H1 (cell line): ENCODE measurements around the gene NOG. TPM values are rescaled to one million over a fixed set of nuclear protein-coding genes. Genes with fewer than 3 reads are reported as not detected.

Source experiments
- CHD7 ChIP-seq: fragments of 300-600 bp; sonication (generic); IDR thresholded peaks from 2 replicates; pipeline ENCODE4 v1.7.1; 2012; ENCODE audit warnings: low read length, moderate library complexity, mild to moderate bottlenecking, inconsistent platforms; ENCODE audit not compliant: insufficient replicate concordance
- CREB1 ChIP-seq: IDR thresholded peaks from 2 replicates; pipeline ENCODE4 v1.6.1; 2012; ENCODE audit warnings: inconsistent platforms
- EZH2 ChIP-seq: fragments of 200-600 bp; sonication (generic); IDR thresholded peaks from 2 replicates; pipeline ENCODE4 v1.7.1; 2012; ENCODE audit warnings: low read depth, mild to moderate bottlenecking, moderate library complexity, low read length, inconsistent platforms; ENCODE audit not compliant: severe bottlenecking
- KDM1A ChIP-seq: fragments of 200-600, 300-600 bp; sonication (generic); IDR thresholded peaks from 2 replicates; pipeline ENCODE4 v1.7.1; 2016; ENCODE audit warnings: mild to moderate bottlenecking, low read length, borderline replicate concordance
- KDM4A ChIP-seq: IDR thresholded peaks from one replicate; pipeline ENCODE4 v1.7.1; 2012; ENCODE audit warnings: low read depth, mild to moderate bottlenecking, moderate library complexity, low read length, inconsistent platforms; ENCODE audit not compliant: severe bottlenecking
- RBBP5 ChIP-seq: IDR thresholded peaks from 2 replicates; pipeline ENCODE4 v1.7.1; 2012; ENCODE audit warnings: low read depth, mild to moderate bottlenecking, inconsistent platforms, low read length, moderate library complexity, borderline replicate concordance
- RNF2 ChIP-seq: fragments of 200-900, 300-1000 bp; sonication (generic); IDR thresholded peaks from 2 replicates; pipeline ENCODE4 v1.7.1; 2016; ENCODE audit warnings: borderline replicate concordance, low read depth, mild to moderate bottlenecking, antibody characterized with exemption, low read length; ENCODE audit not compliant: poor library complexity, severe bottlenecking; ENCODE audit errors: missing control alignments
- SIRT6 ChIP-seq: IDR thresholded peaks from one replicate; pipeline ENCODE4 v1.7.1; 2012; ENCODE audit warnings: low read length, inconsistent platforms
- SP4 ChIP-seq: IDR thresholded peaks from 2 replicates; pipeline ENCODE4 v1.6.1; 2012; ENCODE audit warnings: low read length, inconsistent platforms
- TCF12 ChIP-seq: IDR thresholded peaks from 2 replicates; pipeline ENCODE4 v1.6.1; 2011; ENCODE audit warnings: low read depth, mild to moderate bottlenecking, low read length
- YY1 ChIP-seq: IDR thresholded peaks from 2 replicates; pipeline ENCODE4 v1.6.1; 2011; ENCODE audit warnings: low read depth, mild to moderate bottlenecking, low read length
- polyA plus RNA-seq, 7 experiments: library from polyadenylated mRNA; depleted of rRNA in 3 of 7; stranded (reverse) in 5 of 7; unstranded in 2 of 7; fragments of >200 nt in 5 of 7; fragments of 200-250 nt in 2 of 7; gene quantifications; 1 replicate in 5 of 7; 2 replicates in 1 of 7; 4 replicates in 1 of 7; pipeline versions ENCODE4 v1.2.1 to v1.2.3, GENCODE V29; 2011 to 2013; ENCODE audit warnings: missing spikeins in 2 of 7, mixed read lengths in 2 of 7
- total RNA-seq: library from RNA; stranded (reverse); fragmentation: NEBNext Ultra II Directional; extraction: Animal tissue kit (Norgen Biotek cat#: 25700); gene quantifications from 2 replicates; pipeline ENCODE4 v1.2.1, GENCODE V29; 2021

NOG gene
- total and polyA plus RNA-seq, 2 of the 8 experiments (the other 6 are each of a cell fraction or from before 2014, with no cell fraction given) = 0.35 TPM

- no peak for TF ChIP-seq CHD7
- no peak for TF ChIP-seq KDM4A
- no peak for TF ChIP-seq YY1
- no peak for TF ChIP-seq TCF12
- no peak for TF ChIP-seq RNF2
- TF ChIP-seq EZH2 = no peak
- TF ChIP-seq CREB1 = no peak
- no peak for TF ChIP-seq SIRT6
- TF ChIP-seq RBBP5 = no peak
- TF ChIP-seq SP4 = no peak
- no peak for TF ChIP-seq KDM1A
These were observed 11.3 kb downstream of the NOG start (continued) for GRCh38 chr17:56604691-56605290.
